ENCODE measurements around the gene CCDC3. TPM values are rescaled to one million over a fixed set of nuclear protein-coding genes. Genes with fewer than 3 reads are reported as not detected.

CCDC3 gene
- total RNA-seq, 3 donors from 2014 or later (not counting 1 experiment from before 2014, with no cell fraction given): 0.21 to 0.23 (median 0.23) TPM

- H3K4me1 ChIP-seq (ENCODE audit: control insufficient read depth, insufficient read depth, low read length): no peaks in the 10 kb centered on the region
- H3K4me1 Mint-ChIP-seq: no peaks in the 10 kb centered on the region
- H3K27ac Mint-ChIP-seq: no peak overlapping the region
- no peak for TF ChIP-seq CTCF (IDR thresholded peaks at IDR 0.05)
- H3K9me3 ChIP-seq (ENCODE audit: control insufficient read depth, insufficient read depth, low read length): no peaks in the 10 kb centered on the region
- H3K4me3 ChIP-seq (ENCODE audit: low read length): no peak overlapping the region
- no peaks in the 10 kb centered on the region for H3K36me3 ChIP-seq (ENCODE audit: control insufficient read depth, insufficient read depth, low read length)
- H3K27me3 Mint-ChIP-seq (ENCODE audit: low read depth in 2 of 2): peaks cover 0 to 6% of the 10 kb centered on the region in 2 donors
- WGBS (ENCODE audit: insufficient coverage): no CpG with 5 or more reads among the region's 1 CpG
- H3K4me3 Mint-ChIP-seq: no peak overlapping the region
- no peaks in the 10 kb centered on the region for H3K36me3 Mint-ChIP-seq
- no peaks in the 10 kb centered on the region for H3K27me3 ChIP-seq (ENCODE audit: control insufficient read depth, insufficient read depth, low read length)
- intact Hi-C loops (cut with micrococcal nuclease): no loop called here
- no peaks in the 10 kb centered on the region for H3K9me3 Mint-ChIP-seq
- no peak for ATAC-seq
- no peak for DNase-seq
- H3K27ac ChIP-seq (ENCODE audit: low read length): no peak overlapping the region
Measured at GRCh38 chr10:12944931-12945330, 56.6 kb downstream of the CCDC3 start.

- no peaks in the 10 kb centered on the region for H3K36me3 Mint-ChIP-seq
- Histone ChIP-seq H3K9me3 (ENCODE audit: control insufficient read depth, insufficient read depth, low read length) (no peaks in the 10 kb centered on the region), H3K27ac (ENCODE audit: low read length) (no peak overlapping the region), H3K4me3 (ENCODE audit: low read length) (no peak overlapping the region), H3K27me3 (ENCODE audit: control insufficient read depth, insufficient read depth, low read length) (no peaks in the 10 kb centered on the region), H3K4me1 (ENCODE audit: control insufficient read depth, insufficient read depth, low read length) (no peaks in the 10 kb centered on the region), H3K36me3 (ENCODE audit: control insufficient read depth, insufficient read depth, low read length) (no peaks in the 10 kb centered on the region)
- WGBS (ENCODE audit: insufficient coverage): 94% methylated on average over 5 of the region's 5 CpGs
- intact Hi-C loops (cut with micrococcal nuclease): no loop called here
- no peaks in the 10 kb centered on the region for H3K9me3 Mint-ChIP-seq
- ATAC-seq (no peak), DNase-seq (no peak)
- TF ChIP-seq CTCF (IDR thresholded peaks at IDR 0.05): no peak
- H3K27me3 Mint-ChIP-seq (ENCODE audit: low read depth in 2 of 2): peaks cover 0 to 11% of the 10 kb centered on the region in 2 donors
- no peaks in the 10 kb centered on the region for H3K4me1 Mint-ChIP-seq
- no peak overlapping the region for H3K4me3 Mint-ChIP-seq
- H3K27ac Mint-ChIP-seq: no peak overlapping the region
Measured at GRCh38 chr10:12943425-12943824, 58.1 kb downstream of the CCDC3 start.

- H3K4me3 Mint-ChIP-seq: no peak overlapping the region
- H3K9me3 Mint-ChIP-seq: no peaks in the 10 kb centered on the region
- no peak for TF ChIP-seq CTCF (IDR thresholded peaks at IDR 0.05)
- ATAC-seq (no peak), DNase-seq (no peak)
- Histone ChIP-seq H3K36me3 (ENCODE audit: control insufficient read depth, insufficient read depth, low read length) (no peaks in the 10 kb centered on the region), H3K27ac (ENCODE audit: low read length) (no peak overlapping the region), H3K4me1 (ENCODE audit: control insufficient read depth, insufficient read depth, low read length) (no peaks in the 10 kb centered on the region), H3K27me3 (ENCODE audit: control insufficient read depth, insufficient read depth, low read length) (no peaks in the 10 kb centered on the region), H3K4me3 (ENCODE audit: low read length) (no peak overlapping the region), H3K9me3 (ENCODE audit: control insufficient read depth, insufficient read depth, low read length) (no peaks in the 10 kb centered on the region)
- no peak overlapping the region for H3K27ac Mint-ChIP-seq
- whole genome bisulfite sequencing (ENCODE audit: insufficient coverage): no CpG with 5 or more reads among the region's 1 CpG
- intact Hi-C loops (cut with micrococcal nuclease): no loop called here
- H3K36me3 Mint-ChIP-seq: no peaks in the 10 kb centered on the region
- H3K27me3 Mint-ChIP-seq (ENCODE audit: low read depth in 2 of 2): peaks cover 7 to 11% of the 10 kb centered on the region in 2 donors
- no peaks in the 10 kb centered on the region for H3K4me1 Mint-ChIP-seq
Measured at GRCh38 chr10:12941966-12942365, 59.5 kb downstream of the CCDC3 start.

- Histone ChIP-seq H3K4me1 (ENCODE audit: control insufficient read depth, insufficient read depth, low read length) (no peaks in the 10 kb centered on the region), H3K27ac (ENCODE audit: low read length) (no peak overlapping the region), H3K36me3 (ENCODE audit: control insufficient read depth, insufficient read depth, low read length) (no peaks in the 10 kb centered on the region), H3K9me3 (ENCODE audit: control insufficient read depth, insufficient read depth, low read length) (no peaks in the 10 kb centered on the region), H3K27me3 (ENCODE audit: control insufficient read depth, insufficient read depth, low read length) (no peaks in the 10 kb centered on the region), H3K4me3 (ENCODE audit: low read length) (no peak overlapping the region)
- intact Hi-C loops (cut with micrococcal nuclease): no loop called here
- Mint-ChIP-seq H3K4me3 (no peak overlapping the region), H3K27me3 (ENCODE audit: low read depth in 2 of 2) (peaks cover 7 to 9% of the 10 kb centered on the region in 2 donors), H3K36me3 (no peaks in the 10 kb centered on the region), H3K4me1 (no peaks in the 10 kb centered on the region), H3K27ac (no peak overlapping the region), H3K9me3 (no peaks in the 10 kb centered on the region)
- TF ChIP-seq CTCF (IDR thresholded peaks at IDR 0.05): no peak
- WGBS (ENCODE audit: insufficient coverage): 81% methylated on average over 5 of the region's 5 CpGs
- DNase-seq (no peak), ATAC-seq (no peak)
Measured at GRCh38 chr10:12940791-12941190, 60.7 kb downstream of the CCDC3 start.
